ENCODE measurements around the gene IL17F.

- TF ChIP-seq, protein P1, sequence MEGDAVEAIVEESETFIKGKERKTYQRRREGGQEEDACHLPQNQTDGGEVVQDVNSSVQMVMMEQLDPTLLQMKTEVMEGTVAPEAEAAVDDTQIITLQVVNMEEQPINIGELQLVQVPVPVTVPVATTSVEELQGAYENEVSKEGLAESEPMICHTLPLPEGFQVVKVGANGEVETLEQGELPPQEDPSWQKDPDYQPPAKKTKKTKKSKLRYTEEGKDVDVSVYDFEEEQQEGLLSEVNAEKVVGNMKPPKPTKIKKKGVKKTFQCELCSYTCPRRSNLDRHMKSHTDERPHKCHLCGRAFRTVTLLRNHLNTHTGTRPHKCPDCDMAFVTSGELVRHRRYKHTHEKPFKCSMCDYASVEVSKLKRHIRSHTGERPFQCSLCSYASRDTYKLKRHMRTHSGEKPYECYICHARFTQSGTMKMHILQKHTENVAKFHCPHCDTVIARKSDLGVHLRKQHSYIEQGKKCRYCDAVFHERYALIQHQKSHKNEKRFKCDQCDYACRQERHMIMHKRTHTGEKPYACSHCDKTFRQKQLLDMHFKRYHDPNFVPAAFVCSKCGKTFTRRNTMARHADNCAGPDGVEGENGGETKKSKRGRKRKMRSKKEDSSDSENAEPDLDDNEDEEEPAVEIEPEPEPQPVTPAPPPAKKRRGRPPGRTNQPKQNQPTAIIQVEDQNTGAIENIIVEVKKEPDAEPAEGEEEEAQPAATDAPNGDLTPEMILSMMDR (IDR thresholded peaks at IDR 0.05) = no peak
- no peak for TF ChIP-seq POLR2A (IDR thresholded peaks at IDR 0.05)
These were observed 11.3 kb downstream of the IL17F start for GRCh38 chr6:52233005-52233404.

Measured in Peyer's patch (tissue), 4 donors.